HEK293 (cell line): ENCODE measurements around the gene CYB5RL.

Source experiments
- CTCF ChIA-PET: fragments of 350-600 bp; formaldehyde crosslinking; extraction: SDS; loops from one replicate; lab custom pipeline; 2021; ENCODE audit warnings: antibody characterized with exemption; lab: Yijun Ruan, JAX
- POLR2A ChIA-PET: fragments of 300-600 bp; formaldehyde crosslinking; extraction: SDS; loops from one replicate; lab custom pipeline; 2020; ENCODE audit warnings: antibody characterized with exemption, inconsistent platforms; lab: Yijun Ruan, JAX
- H3K27ac ChIP-seq: fragments of 200-500 bp; sonication (Bioruptor generic); 2 replicates; pipeline ENCODE4 v1.5.1; 2014; ENCODE audit warnings: low read depth, low read length, control low read depth, inconsistent platforms; ENCODE audit errors: extremely low read depth
- H3K36me3 ChIP-seq, 2 experiments: fragments of 200-500 bp in 1 of 2; sonication (Bioruptor generic) in 1 of 2; 1 replicate in 1 of 2; 2 replicates in 1 of 2; pipeline ENCODE4 v1.5.1; 2014 to 2017; ENCODE audit warnings: inconsistent platforms in 2 of 2, low read length in 2 of 2; ENCODE audit not compliant: control insufficient read depth in 2 of 2, insufficient read depth in 1 of 2
- H3K4me1 ChIP-seq: fragments of 200-500 bp; sonication (Bioruptor generic); 2 replicates; pipeline ENCODE4 v1.5.1; 2014; ENCODE audit warnings: mild to moderate bottlenecking, low read length, inconsistent platforms; ENCODE audit not compliant: control insufficient read depth, insufficient read depth
- H3K4me3 ChIP-seq: 2 replicates; pipeline ENCODE4 v1.5.1; 2011; ENCODE audit warnings: low read depth, mild to moderate bottlenecking, control low read depth, low read length, moderate library complexity
- H3K9me3 ChIP-seq: fragments of 200-500 bp; sonication (Bioruptor generic); 2 replicates; pipeline ENCODE4 v1.5.1; 2014; ENCODE audit warnings: low read depth, low read length, inconsistent platforms; ENCODE audit not compliant: control insufficient read depth, insufficient read depth
- IKZF3 ChIP-seq: fragments of 450-650 bp; IDR thresholded peaks from 2 replicates; pipeline ENCODE4 v1.5.0; 2018; ENCODE audit warnings: missing biosample characterization, mild to moderate bottlenecking, missing genetic modification characterization, moderate library complexity
- KLF1 ChIP-seq: fragments of 450-650 bp; formaldehyde crosslinking; IDR thresholded peaks from 2 replicates; pipeline ENCODE4 v1.5.1; 2016; ENCODE audit warnings: missing biosample characterization, missing genetic modification characterization
- KLF8 ChIP-seq: fragments of 450-650 bp; formaldehyde crosslinking; IDR thresholded peaks from 2 replicates; pipeline ENCODE4 v1.5.1; 2016; ENCODE audit warnings: missing biosample characterization, missing genetic modification characterization
- MYNN ChIP-seq: fragments of 450-650 bp; formaldehyde crosslinking; IDR thresholded peaks from 2 replicates; pipeline ENCODE4 v1.5.1; 2016; ENCODE audit warnings: missing biosample characterization, missing genetic modification characterization, borderline replicate concordance
- ZNF148 ChIP-seq: fragments of 450-650 bp; formaldehyde crosslinking; IDR thresholded peaks from 2 replicates; pipeline ENCODE4 v1.5.0; 2017; ENCODE audit warnings: missing biosample characterization, missing genetic modification characterization, borderline replicate concordance
- ZNF184 ChIP-seq: fragments of 450-650 bp; IDR thresholded peaks from 2 replicates; pipeline ENCODE4 v1.5.1; 2018; ENCODE audit warnings: missing biosample characterization, mild to moderate bottlenecking, missing genetic modification characterization
- ZNF239 ChIP-seq: fragments of 450-650 bp; formaldehyde crosslinking; IDR thresholded peaks from 2 replicates; pipeline ENCODE4 v1.5.1; 2016; ENCODE audit warnings: missing biosample characterization, missing genetic modification characterization
- ZNF292 ChIP-seq: fragments of 450-650 bp; formaldehyde crosslinking; IDR thresholded peaks from 2 replicates; pipeline ENCODE4 v1.5.1; 2016; ENCODE audit warnings: low read depth, missing biosample characterization, missing genetic modification characterization, borderline replicate concordance
- ZNF354C ChIP-seq: fragments of 450-650 bp; formaldehyde crosslinking; IDR thresholded peaks from 2 replicates; pipeline ENCODE4 v1.5.1; 2016; ENCODE audit warnings: missing biosample characterization, missing genetic modification characterization, low read depth, borderline replicate concordance
- ZNF366 ChIP-seq: fragments of 450-650 bp; formaldehyde crosslinking; conservative IDR thresholded peaks from 2 replicates; pipeline ENCODE4 v1.5.1; 2016; ENCODE audit warnings: missing biosample characterization, missing genetic modification characterization
- ZNF488 ChIP-seq: fragments of 450-650 bp; formaldehyde crosslinking; IDR thresholded peaks from 2 replicates; pipeline ENCODE4 v1.5.1; 2016; ENCODE audit warnings: missing biosample characterization, missing genetic modification characterization
- ZNF571 ChIP-seq: fragments of 450-650 bp; formaldehyde crosslinking; IDR thresholded peaks from 2 replicates; pipeline ENCODE4 v1.5.0; 2017; ENCODE audit warnings: missing biosample characterization, missing genetic modification characterization
- ZNF596 ChIP-seq: fragments of 450-650 bp; IDR thresholded peaks from 2 replicates; pipeline ENCODE4 v1.5.0; 2018; ENCODE audit warnings: missing biosample characterization, mild to moderate bottlenecking, missing genetic modification characterization, moderate library complexity
- ZNF623 ChIP-seq: fragments of 450-650 bp; formaldehyde crosslinking; IDR thresholded peaks from 2 replicates; pipeline ENCODE4 v1.5.1; 2016; ENCODE audit warnings: missing biosample characterization, missing genetic modification characterization
- ZNF701 ChIP-seq: fragments of 450-650 bp; formaldehyde crosslinking; IDR thresholded peaks from 2 replicates; pipeline ENCODE4 v1.5.1; 2016; ENCODE audit warnings: missing biosample characterization, missing genetic modification characterization
- ZNF747 ChIP-seq: fragments of 450-650 bp; formaldehyde crosslinking; IDR thresholded peaks from 2 replicates; pipeline ENCODE4 v1.5.1; 2016; ENCODE audit warnings: missing biosample characterization, missing genetic modification characterization
- ZNF776 ChIP-seq: fragments of 450-650 bp; formaldehyde crosslinking; IDR thresholded peaks from 2 replicates; pipeline ENCODE4 v1.5.0; 2017; ENCODE audit warnings: missing biosample characterization, missing genetic modification characterization, borderline replicate concordance
- ZNF785 ChIP-seq: fragments of 450-650 bp; formaldehyde crosslinking; IDR thresholded peaks from 2 replicates; pipeline ENCODE4 v1.5.1; 2016; ENCODE audit warnings: missing biosample characterization, missing genetic modification characterization
- TF ChIP-seq, protein P1 (sequence below): IDR thresholded peaks from 2 replicates; pipeline ENCODE4 v1.6.1; 2011; ENCODE audit warnings: mild to moderate bottlenecking, low read depth, low read length, borderline replicate concordance
- TF ChIP-seq, protein P2 (sequence below): fragments of 450-650 bp; formaldehyde crosslinking; IDR thresholded peaks from 2 replicates; pipeline ENCODE4 v1.5.1; 2016; ENCODE audit warnings: missing biosample characterization, missing genetic modification characterization, low read depth

The CYB5RL gene

GRCh38 chr1:54178296-54179070 is 21.3 kb downstream of the CYB5RL start:
- Histone ChIP-seq H3K4me1 (no peaks in the 10 kb centered on the region), H3K36me3 (peaks cover 0 to 56% of the 10 kb centered on the region in 2 experiments; a peak in 1 of 3 replicates), H3K4me3 (no peak overlapping the region), H3K9me3 (no peaks in the 10 kb centered on the region), H3K27ac (no peak overlapping the region)
- ChIA-PET POLR2A (no interaction called here), CTCF (interaction anchor here (0.9 kb wide), 1 partner anchor 19 kb away, joined by 4 read pairs; no protein-coding TSS in a partner anchor)
- TF ChIP-seq ZNF571, result no peak
- no peak for TF ChIP-seq ZNF292 (tag by site-specific recombination)
- no peak for TF ChIP-seq ZNF785 (tag by site-specific recombination)
- TF ChIP-seq ZNF623 (tag by site-specific recombination), result no peak
- no peak for TF ChIP-seq KLF1
- TF ChIP-seq ZNF239, result no peak

GRCh38 chr1:54177726-54178125 is 22.1 kb downstream of the CYB5RL start:
- POLR2A ChIA-PET, result no interaction called here
- Histone ChIP-seq H3K4me1 (no peaks in the 10 kb centered on the region), H3K36me3 (peaks cover 0 to 56% of the 10 kb centered on the region in 2 experiments; a peak in 1 of 3 replicates), H3K4me3 (no peak overlapping the region), H3K9me3 (no peaks in the 10 kb centered on the region), H3K27ac (no peak overlapping the region)
- TF ChIP-seq ZNF596 (tag by site-specific recombination) (no peak), MYNN (tag by site-specific recombination) (no peak), ZNF354C (tag by site-specific recombination) (no peak), ZNF776 (tag by site-specific recombination) (no peak), KLF8 (no peak), ZNF488 (tag by site-specific recombination) (no peak), IKZF3 (tag by site-specific recombination) (no peak), ZNF747 (no peak), ZNF366 (no peak), ZNF148 (tag by site-specific recombination) (no peak), ZNF701 (tag by site-specific recombination) (no peak), ZNF184 (tag by site-specific recombination) (no peak)
- TF ChIP-seq, protein P1, sequence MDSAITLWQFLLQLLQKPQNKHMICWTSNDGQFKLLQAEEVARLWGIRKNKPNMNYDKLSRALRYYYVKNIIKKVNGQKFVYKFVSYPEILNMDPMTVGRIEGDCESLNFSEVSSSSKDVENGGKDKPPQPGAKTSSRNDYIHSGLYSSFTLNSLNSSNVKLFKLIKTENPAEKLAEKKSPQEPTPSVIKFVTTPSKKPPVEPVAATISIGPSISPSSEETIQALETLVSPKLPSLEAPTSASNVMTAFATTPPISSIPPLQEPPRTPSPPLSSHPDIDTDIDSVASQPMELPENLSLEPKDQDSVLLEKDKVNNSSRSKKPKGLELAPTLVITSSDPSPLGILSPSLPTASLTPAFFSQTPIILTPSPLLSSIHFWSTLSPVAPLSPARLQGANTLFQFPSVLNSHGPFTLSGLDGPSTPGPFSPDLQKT, result no peak
- TF ChIP-seq, protein P2, sequence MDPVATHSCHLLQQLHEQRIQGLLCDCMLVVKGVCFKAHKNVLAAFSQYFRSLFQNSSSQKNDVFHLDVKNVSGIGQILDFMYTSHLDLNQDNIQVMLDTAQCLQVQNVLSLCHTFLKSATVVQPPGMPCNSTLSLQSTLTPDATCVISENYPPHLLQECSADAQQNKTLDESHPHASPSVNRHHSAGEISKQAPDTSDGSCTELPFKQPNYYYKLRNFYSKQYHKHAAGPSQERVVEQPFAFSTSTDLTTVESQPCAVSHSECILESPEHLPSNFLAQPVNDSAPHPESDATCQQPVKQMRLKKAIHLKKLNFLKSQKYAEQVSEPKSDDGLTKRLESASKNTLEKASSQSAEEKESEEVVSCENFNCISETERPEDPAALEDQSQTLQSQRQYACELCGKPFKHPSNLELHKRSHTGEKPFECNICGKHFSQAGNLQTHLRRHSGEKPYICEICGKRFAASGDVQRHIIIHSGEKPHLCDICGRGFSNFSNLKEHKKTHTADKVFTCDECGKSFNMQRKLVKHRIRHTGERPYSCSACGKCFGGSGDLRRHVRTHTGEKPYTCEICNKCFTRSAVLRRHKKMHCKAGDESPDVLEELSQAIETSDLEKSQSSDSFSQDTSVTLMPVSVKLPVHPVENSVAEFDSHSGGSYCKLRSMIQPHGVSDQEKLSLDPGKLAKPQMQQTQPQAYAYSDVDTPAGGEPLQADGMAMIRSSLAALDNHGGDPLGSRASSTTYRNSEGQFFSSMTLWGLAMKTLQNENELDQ, result no peak
- CTCF ChIA-PET, result no interaction called here
